Osteoblast (primary cell): Measurements from ENCODE around the gene QRSL1. TPM values are rescaled to one million over a fixed set of nuclear protein-coding genes. Genes with fewer than 3 reads are reported as not detected.

Experiments
- DNase-seq: peaks from one replicate; pipeline ENCODE4 v3.0.0; 2011; ENCODE audit warnings: low spot score, mixed read lengths; ENCODE audit not compliant: insufficient read length; ENCODE audit errors: missing footprints
- H2AFZ ChIP-seq: 2 replicates; pipeline ENCODE4 v1.6.0; 2011; ENCODE audit warnings: mild to moderate bottlenecking, low read length
- H3K27ac ChIP-seq: 2 replicates; pipeline ENCODE4 v1.5.1; 2011; ENCODE audit warnings: mild to moderate bottlenecking, low read depth, low read length, moderate library complexity
- H3K27me3 ChIP-seq: 2 replicates; pipeline ENCODE4 v1.6.0; 2012; ENCODE audit warnings: mild to moderate bottlenecking, control low read depth, inconsistent platforms, low read length, moderate library complexity; ENCODE audit not compliant: insufficient read depth
- H3K36me3 ChIP-seq: 2 replicates; pipeline ENCODE4 v1.5.1; 2011; ENCODE audit warnings: mild to moderate bottlenecking, low read length, control low read depth, moderate library complexity; ENCODE audit not compliant: insufficient read depth
- H3K4me1 ChIP-seq: 2 replicates; pipeline ENCODE4 v1.5.1; 2011; ENCODE audit warnings: mild to moderate bottlenecking, low read length, control low read depth, moderate library complexity; ENCODE audit not compliant: insufficient read depth
- H3K4me2 ChIP-seq: 2 replicates; pipeline ENCODE4 v1.6.0; 2011; ENCODE audit warnings: mild to moderate bottlenecking, low read length; ENCODE audit not compliant: insufficient read depth
- H3K4me3 ChIP-seq: fragments of 200-600 bp; sonication (generic); 3 replicates; pipeline ENCODE4 v1.5.1; 2012; ENCODE audit warnings: mild to moderate bottlenecking, low read length, inconsistent platforms; ENCODE audit not compliant: insufficient read depth
- H3K79me2 ChIP-seq: 2 replicates; pipeline ENCODE4 v1.6.0; 2012; ENCODE audit warnings: mild to moderate bottlenecking, low read length, control low read depth, inconsistent platforms; ENCODE audit not compliant: insufficient read depth
- H3K9me3 ChIP-seq: 2 replicates; pipeline ENCODE4 v1.5.1; 2011; ENCODE audit warnings: low read depth, low read length, control low read depth
- H4K20me1 ChIP-seq: 2 replicates; pipeline ENCODE4 v1.6.0; 2012; ENCODE audit warnings: mild to moderate bottlenecking, low read length, control low read depth; ENCODE audit not compliant: insufficient read depth
- total RNA-seq: library from RNA; depleted of rRNA; stranded (reverse); fragments of >200 nt; gene quantifications from 2 replicates; pipeline ENCODE4 v1.2.3, GENCODE V29; 2012
- TF ChIP-seq, protein P1 (sequence below): IDR thresholded peaks from 2 replicates; pipeline ENCODE4 v1.5.1; 2011; ENCODE audit warnings: mild to moderate bottlenecking, low read depth, low read length, moderate library complexity; ENCODE audit errors: extremely low read depth

QRSL1 gene
- total RNA-seq, 1 donor: 12.7 TPM

DNA sequence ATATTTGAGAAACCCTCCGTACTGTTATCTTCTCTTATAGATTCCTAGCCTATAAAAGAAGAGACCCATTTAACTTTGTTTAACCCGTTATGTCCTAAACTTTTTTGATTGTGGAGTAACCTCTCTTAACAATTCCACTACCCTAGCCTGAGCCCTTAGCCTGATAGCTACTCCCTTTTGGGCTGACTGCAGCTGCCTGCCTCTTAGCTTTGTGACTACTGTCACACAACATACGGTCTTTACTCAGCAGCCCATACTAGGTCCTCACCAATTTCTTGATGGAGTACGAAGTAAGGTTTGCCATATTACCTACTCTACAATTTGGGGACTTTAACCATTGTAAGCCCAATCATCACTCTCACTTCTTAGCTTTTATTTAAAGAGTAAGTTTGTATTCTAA lies 72.7 kb downstream of the QRSL1 start:
- Histone ChIP-seq H3K4me3 (no peak overlapping the region), H3K36me3 (no peaks in the 10 kb centered on the region), H3K79me2 (no peaks in the 10 kb centered on the region), H3K4me1 (no peaks in the 10 kb centered on the region), H3K27me3 (peaks cover 34% of the 10 kb centered on the region), H2AFZ (no peak overlapping the region), H4K20me1 (no peaks in the 10 kb centered on the region), H3K9me3 (no peaks in the 10 kb centered on the region), H3K27ac (no peak overlapping the region), H3K4me2 (no peak overlapping the region)
- TF ChIP-seq, protein P1, sequence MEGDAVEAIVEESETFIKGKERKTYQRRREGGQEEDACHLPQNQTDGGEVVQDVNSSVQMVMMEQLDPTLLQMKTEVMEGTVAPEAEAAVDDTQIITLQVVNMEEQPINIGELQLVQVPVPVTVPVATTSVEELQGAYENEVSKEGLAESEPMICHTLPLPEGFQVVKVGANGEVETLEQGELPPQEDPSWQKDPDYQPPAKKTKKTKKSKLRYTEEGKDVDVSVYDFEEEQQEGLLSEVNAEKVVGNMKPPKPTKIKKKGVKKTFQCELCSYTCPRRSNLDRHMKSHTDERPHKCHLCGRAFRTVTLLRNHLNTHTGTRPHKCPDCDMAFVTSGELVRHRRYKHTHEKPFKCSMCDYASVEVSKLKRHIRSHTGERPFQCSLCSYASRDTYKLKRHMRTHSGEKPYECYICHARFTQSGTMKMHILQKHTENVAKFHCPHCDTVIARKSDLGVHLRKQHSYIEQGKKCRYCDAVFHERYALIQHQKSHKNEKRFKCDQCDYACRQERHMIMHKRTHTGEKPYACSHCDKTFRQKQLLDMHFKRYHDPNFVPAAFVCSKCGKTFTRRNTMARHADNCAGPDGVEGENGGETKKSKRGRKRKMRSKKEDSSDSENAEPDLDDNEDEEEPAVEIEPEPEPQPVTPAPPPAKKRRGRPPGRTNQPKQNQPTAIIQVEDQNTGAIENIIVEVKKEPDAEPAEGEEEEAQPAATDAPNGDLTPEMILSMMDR: no peak
- DNase-seq: no peak

DNA sequence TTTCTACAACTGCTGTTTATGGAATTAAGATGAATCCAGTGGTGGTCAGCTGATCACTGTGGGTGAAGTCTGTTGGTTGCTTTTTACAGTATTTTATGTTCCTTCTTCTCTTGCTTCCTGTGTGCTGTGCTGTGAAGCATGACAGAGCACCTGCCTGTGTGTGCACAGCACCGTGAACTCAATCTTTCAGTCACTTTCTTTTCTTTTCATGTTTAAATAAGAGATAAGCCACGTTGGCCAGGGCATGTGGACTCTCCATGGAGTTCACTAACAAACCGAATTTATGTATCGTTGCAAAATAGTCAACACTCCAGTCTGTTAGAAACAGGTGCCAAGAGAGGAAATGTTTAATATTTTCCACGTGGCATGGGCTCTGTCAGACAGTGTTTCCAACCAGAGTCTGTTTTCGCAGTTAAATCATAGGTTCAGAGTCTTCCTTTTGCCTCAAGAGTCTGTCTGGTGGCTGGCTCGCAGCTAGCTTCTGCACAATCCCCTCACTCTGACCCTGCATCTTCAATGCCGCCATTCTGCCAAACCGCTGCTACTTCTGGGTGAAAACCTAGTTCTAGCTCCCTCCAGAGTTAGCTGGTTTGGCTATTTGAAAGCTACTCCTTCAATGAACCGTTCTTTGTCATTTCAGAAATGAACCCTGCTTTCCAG lies 73.2 kb downstream of the QRSL1 start:
- Histone ChIP-seq H3K27ac (no peak overlapping the region), H3K4me3 (no peak overlapping the region), H3K79me2 (no peaks in the 10 kb centered on the region), H3K27me3 (peaks cover 29% of the 10 kb centered on the region), H3K36me3 (no peaks in the 10 kb centered on the region), H2AFZ (no peak overlapping the region), H3K9me3 (no peaks in the 10 kb centered on the region), H3K4me1 (no peaks in the 10 kb centered on the region), H3K4me2 (no peak overlapping the region), H4K20me1 (no peaks in the 10 kb centered on the region)
- DNase-seq: no peak
- TF ChIP-seq, protein P1: no peak

DNA sequence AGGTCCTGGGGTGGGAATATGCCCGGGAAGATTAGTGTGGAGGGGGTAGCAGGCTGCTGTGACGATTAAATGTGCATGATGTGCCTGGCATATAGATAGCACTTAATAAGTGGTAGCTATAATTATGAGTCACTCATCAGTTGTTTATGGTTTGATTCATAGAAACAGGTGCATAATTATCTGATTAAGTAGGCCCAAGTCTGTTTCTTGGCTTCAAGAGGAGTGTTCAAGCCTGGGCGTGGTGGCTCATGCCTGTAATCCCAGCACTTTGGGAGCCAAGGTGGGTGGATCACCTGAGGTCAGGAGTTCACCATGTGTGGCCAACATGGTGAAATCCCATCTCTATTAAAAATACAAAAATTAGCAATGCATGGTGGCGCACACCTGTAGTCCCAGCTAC lies 74.9 kb downstream of the QRSL1 start:
- H4K20me1 ChIP-seq: no peaks in the 10 kb centered on the region
- no peak overlapping the region for H2AFZ ChIP-seq
- H3K27ac ChIP-seq: no peak overlapping the region
- no peaks in the 10 kb centered on the region for H3K4me1 ChIP-seq
- H3K4me2 ChIP-seq: no peak overlapping the region
- no peak for DNase-seq
- TF ChIP-seq, protein P1: no peak
- H3K9me3 ChIP-seq: no peaks in the 10 kb centered on the region
- no peak overlapping the region for H3K4me3 ChIP-seq
- no peaks in the 10 kb centered on the region for H3K79me2 ChIP-seq
- H3K27me3 ChIP-seq: peaks cover 29% of the 10 kb centered on the region
- no peaks in the 10 kb centered on the region for H3K36me3 ChIP-seq

DNA sequence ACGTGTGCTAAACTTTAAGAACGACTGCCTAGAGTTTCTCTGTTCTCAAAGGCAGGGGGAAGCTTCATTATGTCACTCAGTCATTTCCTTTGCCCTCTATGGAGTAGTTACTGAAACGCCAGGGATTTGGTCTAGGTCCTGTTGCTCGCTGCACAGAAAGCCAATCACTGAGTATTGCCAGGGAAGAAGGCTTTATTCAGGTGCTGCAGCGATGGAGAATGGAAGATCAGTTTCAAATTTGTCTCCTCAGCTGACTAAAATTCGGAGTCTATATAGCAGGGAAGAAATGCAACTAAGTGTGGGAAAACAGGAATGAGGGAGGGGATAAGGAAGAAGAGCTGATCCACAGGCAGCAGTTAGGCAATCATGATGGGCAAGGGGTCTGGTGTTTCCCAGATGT lies 75.8 kb downstream of the QRSL1 start:
- H3K4me3 ChIP-seq: no peak overlapping the region
- TF ChIP-seq, protein P1: no peak
- H3K36me3 ChIP-seq: no peaks in the 10 kb centered on the region

More for the DNA sequence above, 75.8 kb downstream of the QRSL1 start:
- H3K4me2 ChIP-seq: no peak overlapping the region
- no peaks in the 10 kb centered on the region for H3K9me3 ChIP-seq
- no peak for DNase-seq
- H3K79me2 ChIP-seq: no peaks in the 10 kb centered on the region
- no peaks in the 10 kb centered on the region for H4K20me1 ChIP-seq
- peaks cover 31% of the 10 kb centered on the region for H3K27me3 ChIP-seq
- no peak overlapping the region for H2AFZ ChIP-seq
- H3K27ac ChIP-seq: no peak overlapping the region
- H3K4me1 ChIP-seq: no peaks in the 10 kb centered on the region
